ENCODE measurements around the gene ACOX1. TPM values are rescaled to one million over a fixed set of nuclear protein-coding genes. Genes with fewer than 3 reads are reported as not detected.

Gene ACOX1
- total RNA-seq, 1 donor from 2014 or later = 36.1 TPM

DNA sequence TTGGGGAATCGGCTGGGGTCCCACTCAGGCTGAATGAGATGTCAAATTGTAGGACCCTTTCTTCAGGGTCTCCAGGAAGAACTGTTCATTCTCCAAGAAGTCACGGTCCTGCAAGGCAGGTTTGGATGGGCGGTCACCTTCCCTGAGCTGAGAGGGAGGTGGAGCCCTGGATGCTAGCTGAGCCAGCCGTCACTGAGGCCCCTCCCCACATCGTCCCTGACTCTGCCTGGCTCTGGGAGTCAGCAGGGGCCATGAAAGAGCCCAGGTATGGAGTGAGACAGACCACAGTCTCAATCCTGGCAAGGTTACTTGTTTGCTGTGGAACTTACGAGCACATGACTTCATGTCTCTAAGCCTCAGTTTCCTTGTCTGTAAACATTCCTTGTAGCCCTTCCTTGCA, 68.3 kb downstream of the ACOX1 start:
- no peaks in the 10 kb centered on the region for H3K27me3 Mint-ChIP-seq (ENCODE audit: unreplicated experiment)
- H3K4me3 Mint-ChIP-seq (ENCODE audit: unreplicated experiment) = no peak overlapping the region
- H3K4me1 Mint-ChIP-seq (ENCODE audit: unreplicated experiment) = no peaks in the 10 kb centered on the region
- no peaks in the 10 kb centered on the region for H3K9me3 Mint-ChIP-seq (ENCODE audit: unreplicated experiment)
- H3K36me3 Mint-ChIP-seq (ENCODE audit: low read depth, unreplicated experiment) = no peaks in the 10 kb centered on the region
- DNase-seq (ENCODE audit: low spot score) = no peak
- no peak overlapping the region for H3K27ac Mint-ChIP-seq (ENCODE audit: unreplicated experiment)
- TF ChIP-seq, protein P1, sequence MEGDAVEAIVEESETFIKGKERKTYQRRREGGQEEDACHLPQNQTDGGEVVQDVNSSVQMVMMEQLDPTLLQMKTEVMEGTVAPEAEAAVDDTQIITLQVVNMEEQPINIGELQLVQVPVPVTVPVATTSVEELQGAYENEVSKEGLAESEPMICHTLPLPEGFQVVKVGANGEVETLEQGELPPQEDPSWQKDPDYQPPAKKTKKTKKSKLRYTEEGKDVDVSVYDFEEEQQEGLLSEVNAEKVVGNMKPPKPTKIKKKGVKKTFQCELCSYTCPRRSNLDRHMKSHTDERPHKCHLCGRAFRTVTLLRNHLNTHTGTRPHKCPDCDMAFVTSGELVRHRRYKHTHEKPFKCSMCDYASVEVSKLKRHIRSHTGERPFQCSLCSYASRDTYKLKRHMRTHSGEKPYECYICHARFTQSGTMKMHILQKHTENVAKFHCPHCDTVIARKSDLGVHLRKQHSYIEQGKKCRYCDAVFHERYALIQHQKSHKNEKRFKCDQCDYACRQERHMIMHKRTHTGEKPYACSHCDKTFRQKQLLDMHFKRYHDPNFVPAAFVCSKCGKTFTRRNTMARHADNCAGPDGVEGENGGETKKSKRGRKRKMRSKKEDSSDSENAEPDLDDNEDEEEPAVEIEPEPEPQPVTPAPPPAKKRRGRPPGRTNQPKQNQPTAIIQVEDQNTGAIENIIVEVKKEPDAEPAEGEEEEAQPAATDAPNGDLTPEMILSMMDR (IDR thresholded peaks at IDR 0.05; ENCODE audit: unreplicated experiment) = no peak

- TF ChIP-seq, protein P1 (IDR thresholded peaks at IDR 0.05; ENCODE audit: unreplicated experiment) = no peak
- Mint-ChIP-seq H3K9me3 (ENCODE audit: unreplicated experiment) (no peaks in the 10 kb centered on the region), H3K27me3 (ENCODE audit: unreplicated experiment) (no peaks in the 10 kb centered on the region), H3K27ac (ENCODE audit: unreplicated experiment) (no peak overlapping the region), H3K36me3 (ENCODE audit: low read depth, unreplicated experiment) (no peaks in the 10 kb centered on the region), H3K4me3 (ENCODE audit: unreplicated experiment) (no peak overlapping the region), H3K4me1 (ENCODE audit: unreplicated experiment) (no peaks in the 10 kb centered on the region)
- DNase-seq (ENCODE audit: low spot score) = no peak
Observed at GRCh38 chr17:75909812-75910274, 69.1 kb downstream of the ACOX1 start.

- no peak overlapping the region for H3K27ac Mint-ChIP-seq (ENCODE audit: unreplicated experiment)
- no peaks in the 10 kb centered on the region for H3K4me1 Mint-ChIP-seq (ENCODE audit: unreplicated experiment)
- H3K27me3 Mint-ChIP-seq (ENCODE audit: unreplicated experiment) = no peaks in the 10 kb centered on the region
- H3K4me3 Mint-ChIP-seq (ENCODE audit: unreplicated experiment) = peak overlapping the region; percentile 56
- TF ChIP-seq, protein P1 (IDR thresholded peaks at IDR 0.05; ENCODE audit: unreplicated experiment) = no peak
- H3K36me3 Mint-ChIP-seq (ENCODE audit: low read depth, unreplicated experiment) = no peaks in the 10 kb centered on the region
- no peak for DNase-seq (ENCODE audit: low spot score)
- H3K9me3 Mint-ChIP-seq (ENCODE audit: unreplicated experiment) = no peaks in the 10 kb centered on the region
Observed at GRCh38 chr17:75909051-75909811, 69.7 kb downstream of the ACOX1 start.

DNA sequence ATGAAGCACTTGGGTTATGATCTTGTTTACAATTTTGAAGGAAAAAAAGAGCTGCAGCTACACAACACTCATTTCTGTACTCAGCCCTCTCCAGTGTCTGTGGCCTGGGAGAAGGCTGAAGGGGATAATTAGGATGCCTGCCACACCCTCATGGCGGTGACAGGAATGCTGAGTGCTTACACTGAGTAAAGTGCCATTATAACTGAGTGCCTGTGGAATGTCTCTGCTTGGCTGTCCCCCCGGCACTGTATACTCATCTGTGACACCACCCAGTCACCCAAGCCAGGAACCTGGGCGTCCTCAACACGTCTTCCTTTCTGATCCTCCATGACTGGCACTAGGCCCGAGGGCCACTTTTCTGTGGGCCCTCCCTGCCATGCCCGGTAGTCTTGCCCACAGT, 70.8 kb downstream of the ACOX1 start:
- no peak for DNase-seq (ENCODE audit: low spot score)
- no peak overlapping the region for H3K4me3 Mint-ChIP-seq (ENCODE audit: unreplicated experiment)
- peaks cover 3% of the 10 kb centered on the region for H3K4me1 Mint-ChIP-seq (ENCODE audit: unreplicated experiment)
- H3K36me3 Mint-ChIP-seq (ENCODE audit: low read depth, unreplicated experiment) = no peaks in the 10 kb centered on the region
- TF ChIP-seq, protein P1 (IDR thresholded peaks at IDR 0.05; ENCODE audit: unreplicated experiment) = no peak
- no peak overlapping the region for H3K27ac Mint-ChIP-seq (ENCODE audit: unreplicated experiment)
- H3K27me3 Mint-ChIP-seq (ENCODE audit: unreplicated experiment) = no peaks in the 10 kb centered on the region
- H3K9me3 Mint-ChIP-seq (ENCODE audit: unreplicated experiment) = no peaks in the 10 kb centered on the region

DNA sequence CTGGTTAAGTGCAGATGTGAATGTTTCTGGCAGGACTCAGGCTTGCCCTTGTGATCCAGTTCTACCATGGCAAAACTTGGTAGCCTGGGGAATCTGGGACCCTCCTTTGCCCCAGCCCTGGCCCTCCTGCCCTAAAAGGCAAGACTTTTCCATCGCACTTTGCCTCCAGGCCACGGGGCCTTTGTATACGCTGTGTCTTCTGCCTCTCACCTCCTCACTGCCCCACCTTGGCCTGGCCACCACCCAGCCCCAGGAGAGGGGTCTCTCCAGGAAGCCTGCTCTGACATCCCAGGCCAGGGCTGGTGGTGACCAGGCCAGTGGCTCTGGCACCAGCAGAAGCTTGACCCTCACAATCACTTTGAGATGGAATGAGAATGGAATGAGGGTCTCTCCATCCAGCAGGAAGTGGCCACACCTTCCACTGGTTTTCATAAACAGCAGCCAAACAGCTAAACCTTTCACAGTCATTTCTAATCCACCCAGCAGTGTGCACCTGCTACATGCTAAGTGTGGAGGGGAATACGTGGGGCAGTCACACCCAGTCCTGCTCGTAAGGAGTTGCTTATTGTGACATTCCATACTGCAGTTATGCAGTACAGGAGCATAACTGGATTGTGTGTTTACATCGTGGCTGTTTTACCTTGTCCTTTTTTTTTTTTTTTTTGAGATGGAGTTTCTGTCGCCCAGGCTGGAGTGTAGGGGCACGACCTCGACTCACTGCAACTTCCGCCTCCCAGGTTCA, 72.7 kb downstream of the ACOX1 start:
- H3K27me3 Mint-ChIP-seq (ENCODE audit: unreplicated experiment) = no peaks in the 10 kb centered on the region
- H3K4me1 Mint-ChIP-seq (ENCODE audit: unreplicated experiment) = peaks cover 3% of the 10 kb centered on the region
- H3K27ac Mint-ChIP-seq (ENCODE audit: unreplicated experiment) = peak overlapping the region; percentile 24
- DNase-seq (ENCODE audit: low spot score) = no peak
- H3K4me3 Mint-ChIP-seq (ENCODE audit: unreplicated experiment) = no peak overlapping the region
- no peaks in the 10 kb centered on the region for H3K9me3 Mint-ChIP-seq (ENCODE audit: unreplicated experiment)
- H3K36me3 Mint-ChIP-seq (ENCODE audit: low read depth, unreplicated experiment) = no peaks in the 10 kb centered on the region
- TF ChIP-seq, protein P1 (IDR thresholded peaks at IDR 0.05; ENCODE audit: unreplicated experiment) = no peak

Measured in endothelial cell (in vitro differentiated cells).